Peyer's patch (tissue), 4 donors: Measurements from ENCODE around the gene THOC1.

Source experiments
- CTCF ChIP-seq, 6 experiments: fragments of 450-650 bp in 4 of 6; fragments of 200-600 bp in 2 of 6; sonication (generic) in 1 of 6; IDR thresholded peaks; one replicate each; pipeline ENCODE4 v1.5.1; 2017 to 2019; ENCODE audit warnings: antibody characterized with exemption in 6 of 6, mild to moderate bottlenecking in 3 of 6, moderate library complexity in 1 of 6
- POLR2A ChIP-seq, 2 donors: fragments of 450-650 bp; IDR thresholded peaks; one replicate each; pipeline ENCODE4 v1.5.1; 2017; ENCODE audit warnings: antibody characterized with exemption in 2 of 2, mild to moderate bottlenecking in 2 of 2, moderate library complexity in 2 of 2

GRCh38 chr18:192801-193200 lies 75.0 kb downstream of the THOC1 start:
- TF ChIP-seq CTCF (IDR thresholded peaks at IDR 0.05), result no peak
- TF ChIP-seq POLR2A (IDR thresholded peaks at IDR 0.05), result no peak
